ENCODE measurements around the gene RANBP10. TPM values are rescaled to one million over a fixed set of nuclear protein-coding genes. Genes with fewer than 3 reads are reported as not detected.

RANBP10 gene
- total and polyA plus RNA-seq, 10 of the 15 experiments (the other 5 are each of a cell fraction or from before 2014, with no cell fraction given): 1.2 to 20.4 (median 10.8) TPM

DNA sequence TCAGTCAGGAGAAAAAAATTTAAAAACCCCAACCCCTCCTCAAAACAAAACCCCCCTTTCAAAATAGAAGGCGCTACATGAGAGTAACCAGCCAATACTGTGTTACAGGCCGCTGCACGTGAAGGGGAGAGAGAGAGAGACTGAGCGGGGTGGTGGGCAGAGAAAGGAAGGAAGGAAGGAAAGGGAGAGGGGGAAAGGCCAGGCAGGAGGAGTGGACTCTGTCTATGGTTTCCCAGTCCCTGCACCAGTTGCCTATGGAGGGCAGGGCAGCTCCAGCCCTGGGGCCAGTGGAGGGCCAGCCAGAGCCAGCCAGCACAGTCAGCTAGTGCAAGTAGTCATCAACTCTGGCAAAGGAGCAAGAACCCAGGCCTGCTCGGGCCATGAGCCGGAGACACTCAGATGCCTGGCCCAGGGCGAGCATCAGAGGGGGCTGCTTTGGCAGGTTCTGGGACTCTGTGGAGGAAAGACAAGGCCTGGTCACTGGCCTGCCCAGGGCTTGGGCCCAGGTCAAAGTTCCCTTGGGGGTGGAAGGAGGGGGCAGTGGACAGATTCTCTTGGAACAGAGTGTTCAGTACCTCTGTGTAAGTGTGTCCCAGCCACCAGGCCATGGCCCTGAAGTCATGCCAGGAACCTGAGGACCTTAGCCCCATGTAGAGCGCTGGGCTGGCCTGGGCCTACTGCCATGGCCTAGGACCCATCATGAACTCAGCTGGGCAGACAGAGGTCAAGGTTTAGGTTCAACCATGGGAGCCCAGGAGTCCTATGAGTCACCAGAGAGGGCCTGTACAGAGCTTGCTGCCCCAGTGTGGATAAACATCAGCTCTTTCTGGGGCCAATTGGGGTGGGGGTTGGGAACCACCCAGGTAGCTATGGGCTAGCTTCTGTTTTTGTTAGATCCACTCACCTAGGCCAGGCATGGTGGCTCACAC lies 80.0 kb downstream of the RANBP10 start:
- Histone ChIP-seq H3K36me3 (ENCODE audit: control insufficient read depth in 2 of 2, insufficient read depth in 2 of 2, low read length in 1 of 2) (peaks cover 14 to 30% of the 10 kb centered on the region in 2 experiments; a peak in 3 of 4 replicates), H3K9me3 (replicated peaks; ENCODE audit: control insufficient read depth, insufficient read depth, low read length) (no peaks in the 10 kb centered on the region), H3K27me3 (replicated peaks in 1 of 2; ENCODE audit: control insufficient read depth in 2 of 2, insufficient read depth in 2 of 2, low read length in 1 of 2) (no peaks in the 10 kb centered on the region), H3K4me1 (ENCODE audit: control insufficient read depth, insufficient read depth, low read length) (no peaks in the 10 kb centered on the region), H3K4me2 (ENCODE audit: control insufficient read depth, insufficient read depth) (no peak overlapping the region), H3K27ac (ENCODE audit: control insufficient read depth, insufficient read depth) (no peak overlapping the region), H3K79me2 (ENCODE audit: control insufficient read depth, insufficient read depth, low read length) (no peaks in the 10 kb centered on the region), H4K20me1 (ENCODE audit: control insufficient read depth, insufficient read depth) (no peaks in the 10 kb centered on the region), H3K4me3 (no peak overlapping the region), H3K9ac (ENCODE audit: control insufficient read depth, insufficient read depth, low read length) (no peak overlapping the region), H2AFZ (ENCODE audit: control insufficient read depth, low read depth, low read length) (no peak overlapping the region)
- RAD21 ChIA-PET (ENCODE audit: unreplicated experiment): no interaction called here
- SMC1A ChIA-PET (ENCODE audit: uncharacterized antibody, unreplicated experiment): no interaction called here
- over 99% methylated on average over 8 of the region's 8 CpGs for WGBS (ENCODE audit: insufficient coverage, insufficient replicate concordance, low lambda C conversion rate, missing lambda C conversion rate)
- POLR2A ChIA-PET: interaction anchor here (0.9 kb wide), 1 partner anchor 60 kb away, joined by 3 read pairs; no protein-coding TSS in a partner anchor
- in situ Hi-C loops (cut with MboI) (no loop called here), intact Hi-C loops (cut with micrococcal nuclease; ENCODE audit: unreplicated experiment) (no loop called here)
- DNase-seq (ENCODE audit: low read depth, low spot score) (no peak), FAIRE-seq (no peak), ATAC-seq (no peak)
- BruUV-seq (replicated peaks): no TSS peak
- CTCF ChIA-PET: no interaction called here
- no peak for TF ChIP-seq KDM1A (IDR thresholded peaks at IDR 0.05; ENCODE audit: borderline replicate concordance)
- TF ChIP-seq, protein P1, sequence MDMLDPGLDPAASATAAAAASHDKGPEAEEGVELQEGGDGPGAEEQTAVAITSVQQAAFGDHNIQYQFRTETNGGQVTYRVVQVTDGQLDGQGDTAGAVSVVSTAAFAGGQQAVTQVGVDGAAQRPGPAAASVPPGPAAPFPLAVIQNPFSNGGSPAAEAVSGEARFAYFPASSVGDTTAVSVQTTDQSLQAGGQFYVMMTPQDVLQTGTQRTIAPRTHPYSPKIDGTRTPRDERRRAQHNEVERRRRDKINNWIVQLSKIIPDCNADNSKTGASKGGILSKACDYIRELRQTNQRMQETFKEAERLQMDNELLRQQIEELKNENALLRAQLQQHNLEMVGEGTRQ (IDR thresholded peaks at IDR 0.05; ENCODE audit: borderline replicate concordance, low read depth, low read length): no peak
- TF ChIP-seq, protein P2, sequence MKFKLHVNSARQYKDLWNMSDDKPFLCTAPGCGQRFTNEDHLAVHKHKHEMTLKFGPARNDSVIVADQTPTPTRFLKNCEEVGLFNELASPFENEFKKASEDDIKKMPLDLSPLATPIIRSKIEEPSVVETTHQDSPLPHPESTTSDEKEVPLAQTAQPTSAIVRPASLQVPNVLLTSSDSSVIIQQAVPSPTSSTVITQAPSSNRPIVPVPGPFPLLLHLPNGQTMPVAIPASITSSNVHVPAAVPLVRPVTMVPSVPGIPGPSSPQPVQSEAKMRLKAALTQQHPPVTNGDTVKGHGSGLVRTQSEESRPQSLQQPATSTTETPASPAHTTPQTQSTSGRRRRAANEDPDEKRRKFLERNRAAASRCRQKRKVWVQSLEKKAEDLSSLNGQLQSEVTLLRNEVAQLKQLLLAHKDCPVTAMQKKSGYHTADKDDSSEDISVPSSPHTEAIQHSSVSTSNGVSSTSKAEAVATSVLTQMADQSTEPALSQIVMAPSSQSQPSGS (IDR thresholded peaks at IDR 0.05; ENCODE audit: low read length): no peak
- no peak for TF ChIP-seq RAD21 (IDR thresholded peaks at IDR 0.05; ENCODE audit: insufficient read depth, low read depth, low read length)
- no peak for TF ChIP-seq TCF3 (IDR thresholded peaks at IDR 0.05; ENCODE audit: borderline replicate concordance, insufficient read depth, low read depth, low read length)
- TF ChIP-seq CREM (IDR thresholded peaks at IDR 0.05; ENCODE audit: low read depth): no peak
- no peak for TF ChIP-seq TBL1XR1 (IDR thresholded peaks at IDR 0.05; ENCODE audit: low read depth, low read length)
- no peak for TF ChIP-seq CHD4 (IDR thresholded peaks at IDR 0.05)
- no peak for TF ChIP-seq SP1 (IDR thresholded peaks at IDR 0.05; ENCODE audit: low read depth, low read length)
- TF ChIP-seq, protein P3, sequence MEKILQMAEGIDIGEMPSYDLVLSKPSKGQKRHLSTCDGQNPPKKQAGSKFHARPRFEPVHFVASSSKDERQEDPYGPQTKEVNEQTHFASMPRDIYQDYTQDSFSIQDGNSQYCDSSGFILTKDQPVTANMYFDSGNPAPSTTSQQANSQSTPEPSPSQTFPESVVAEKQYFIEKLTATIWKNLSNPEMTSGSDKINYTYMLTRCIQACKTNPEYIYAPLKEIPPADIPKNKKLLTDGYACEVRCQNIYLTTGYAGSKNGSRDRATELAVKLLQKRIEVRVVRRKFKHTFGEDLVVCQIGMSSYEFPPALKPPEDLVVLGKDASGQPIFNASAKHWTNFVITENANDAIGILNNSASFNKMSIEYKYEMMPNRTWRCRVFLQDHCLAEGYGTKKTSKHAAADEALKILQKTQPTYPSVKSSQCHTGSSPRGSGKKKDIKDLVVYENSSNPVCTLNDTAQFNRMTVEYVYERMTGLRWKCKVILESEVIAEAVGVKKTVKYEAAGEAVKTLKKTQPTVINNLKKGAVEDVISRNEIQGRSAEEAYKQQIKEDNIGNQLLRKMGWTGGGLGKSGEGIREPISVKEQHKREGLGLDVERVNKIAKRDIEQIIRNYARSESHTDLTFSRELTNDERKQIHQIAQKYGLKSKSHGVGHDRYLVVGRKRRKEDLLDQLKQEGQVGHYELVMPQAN (conservative IDR thresholded peaks at IDR 0.05): no peak
- TF ChIP-seq SREBF1 (IDR thresholded peaks at IDR 0.05; ENCODE audit: low read length): no peak
